Natural killer cell (primary cell): ENCODE measurements around the gene DCXR. TPM values are rescaled to one million over a fixed set of nuclear protein-coding genes. Genes with fewer than 3 reads are reported as not detected.

Experiments used
- ATAC-seq, 3 donors: fragments of 150-1000 bp in 2 of 3; fragments of 200-7000 bp in 1 of 3; cut with Tn5 transposase; 1 replicate in 1 of 3; 2 replicates in 2 of 3; pipeline ENCODE4 v1.10.0; 2021; ENCODE audit warnings: mild to moderate bottlenecking in 2 of 3, moderate library complexity in 2 of 3
- DNase-seq, 2 donors: peaks; one replicate each; pipeline versions ENCODE4 v3.0.0 to v3.0.0-alpha.2; 2013 to 2021; ENCODE audit warnings: mixed read lengths in 1 of 2
- H3K27ac ChIP-seq: one replicate; pipeline ENCODE4 v1.5.1; 2013; ENCODE audit warnings: mild to moderate bottlenecking, low read length
- H3K27me3 ChIP-seq: one replicate; pipeline ENCODE4 v1.6.1; 2013; ENCODE audit warnings: low read length; ENCODE audit not compliant: control insufficient read depth, insufficient read depth
- H3K36me3 ChIP-seq: one replicate; pipeline ENCODE4 v1.6.1; 2013; ENCODE audit warnings: low read length; ENCODE audit not compliant: control insufficient read depth, insufficient read depth
- H3K4me1 ChIP-seq: one replicate; pipeline ENCODE4 v1.6.1; 2013; ENCODE audit warnings: low read length; ENCODE audit not compliant: control insufficient read depth, insufficient read depth
- H3K4me3 ChIP-seq: one replicate; pipeline ENCODE4 v1.5.1; 2013; ENCODE audit warnings: low read length
- H3K9me3 ChIP-seq: one replicate; pipeline ENCODE4 v1.6.1; 2013; ENCODE audit warnings: low read length; ENCODE audit not compliant: control insufficient read depth, insufficient read depth
- H3K27ac Mint-ChIP-seq, 2 donors: one replicate each; pipeline ENCODE4 v1.8.0; 2022; ENCODE audit warnings: mild to moderate bottlenecking in 2 of 2, mixed read lengths in 2 of 2, moderate library complexity in 1 of 2
- H3K27me3 Mint-ChIP-seq, 2 donors: one replicate each; pipeline ENCODE4 v1.8.0; 2022; ENCODE audit warnings: low read depth in 2 of 2, mixed read lengths in 2 of 2
- H3K36me3 Mint-ChIP-seq: one replicate; pipeline ENCODE4 v1.8.0; 2022; ENCODE audit warnings: mixed read lengths
- H3K4me1 Mint-ChIP-seq, 2 donors: one replicate each; pipeline ENCODE4 v1.8.0; 2022; ENCODE audit warnings: mixed read lengths in 2 of 2
- H3K4me3 Mint-ChIP-seq: one replicate; pipeline ENCODE4 v1.8.0; 2022; ENCODE audit warnings: mild to moderate bottlenecking, moderate library complexity, mixed read lengths
- H3K9me3 Mint-ChIP-seq, 2 donors: one replicate each; pipeline ENCODE4 v1.8.0; 2022; ENCODE audit warnings: mixed read lengths in 2 of 2
- WGBS: methylation state at CpG from one replicate; pipeline ENCODE4 v1.1.7; 2013; ENCODE audit warnings: missing lambda C conversion rate; ENCODE audit not compliant: insufficient coverage; 5-methylcytosine and 5-hydroxymethylcytosine counted together
- intact Hi-C: fragments of 100-400 bp; cut with micrococcal nuclease; formaldehyde crosslinking; loops from one replicate; pipeline ENCODE4 v1.14.2; 2022
- total RNA-seq, 4 donors: library from RNA; stranded (reverse); fragments of 120-200 nt in 1 of 4; gene quantifications; one replicate each; pipeline versions ENCODE4 v1.2.3 to v1.2.4, GENCODE V29; 2013 to 2022
- TF ChIP-seq, protein P1 (sequence below): fragments of 200-600 bp; IDR thresholded peaks from one replicate; pipeline ENCODE4 v1.8.0; 2022; ENCODE audit warnings: antibody characterized with exemption

Gene DCXR
- total RNA-seq, 3 donors from 2014 or later (not counting 1 experiment from before 2014, with no cell fraction given) = 93.9 to 171 (median 145) TPM

DNA sequence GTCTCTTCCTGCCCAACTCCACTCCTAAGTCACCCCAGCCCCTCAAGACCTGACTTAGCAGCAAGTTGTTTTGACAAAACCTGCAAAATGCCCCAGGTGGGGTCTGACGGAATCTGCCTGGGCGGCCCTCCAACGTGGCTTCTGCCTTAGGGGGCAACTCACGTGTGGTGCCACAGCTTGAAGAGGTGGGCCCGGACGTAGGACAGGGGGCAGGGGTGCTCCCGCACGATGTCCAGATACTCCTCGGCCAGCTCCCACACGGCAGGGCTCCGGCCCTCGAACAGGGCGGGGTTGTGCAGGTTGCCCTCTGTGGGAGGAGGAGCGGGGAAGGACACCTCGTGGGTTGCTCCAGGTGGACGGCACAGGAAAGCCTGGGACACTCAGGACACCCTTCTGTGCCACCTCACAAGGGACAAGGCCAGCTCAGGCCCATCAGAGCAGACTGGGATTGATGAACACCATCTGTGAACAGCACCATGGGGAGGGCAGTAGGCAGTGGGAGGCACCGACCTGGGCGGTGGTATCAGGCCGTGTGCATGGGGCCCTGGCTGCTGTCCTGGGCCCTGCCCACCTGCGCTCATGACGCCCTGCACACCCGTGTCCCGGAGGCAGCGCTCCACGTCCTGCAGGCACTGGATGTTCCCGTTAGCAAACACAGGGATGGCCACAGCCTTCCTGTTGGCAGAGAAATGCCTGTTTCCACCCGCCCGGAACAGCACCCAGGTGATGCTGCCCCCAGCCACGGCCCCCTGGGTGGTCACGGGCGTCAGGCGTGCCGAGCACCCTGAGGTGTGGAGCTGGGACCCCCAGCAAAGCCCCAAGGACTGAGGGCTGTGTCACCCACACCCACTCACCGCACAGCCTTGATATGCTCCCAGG, 23.8 kb upstream of the DCXR start:
- intact Hi-C loops = no loop called here
- Mint-ChIP-seq H3K4me1 (peaks cover 4 to 16% of the 10 kb centered on the region in 2 donors), H3K27ac (no peak overlapping the region), H3K4me3 (no peak overlapping the region), H3K36me3 (no peaks in the 10 kb centered on the region), H3K9me3 (no peaks in the 10 kb centered on the region), H3K27me3 (no peaks in the 10 kb centered on the region)
- Histone ChIP-seq H3K9me3 (no peaks in the 10 kb centered on the region), H3K4me3 (no peak overlapping the region), H3K4me1 (peaks cover 26% of the 10 kb centered on the region), H3K36me3 (peaks cover 34% of the 10 kb centered on the region), H3K27me3 (no peaks in the 10 kb centered on the region), H3K27ac (no peak overlapping the region)
- DNase-seq = no peak
- no peak for ATAC-seq
- WGBS = 95% methylated on average over 34 of the region's 34 CpGs
- TF ChIP-seq, protein P1, sequence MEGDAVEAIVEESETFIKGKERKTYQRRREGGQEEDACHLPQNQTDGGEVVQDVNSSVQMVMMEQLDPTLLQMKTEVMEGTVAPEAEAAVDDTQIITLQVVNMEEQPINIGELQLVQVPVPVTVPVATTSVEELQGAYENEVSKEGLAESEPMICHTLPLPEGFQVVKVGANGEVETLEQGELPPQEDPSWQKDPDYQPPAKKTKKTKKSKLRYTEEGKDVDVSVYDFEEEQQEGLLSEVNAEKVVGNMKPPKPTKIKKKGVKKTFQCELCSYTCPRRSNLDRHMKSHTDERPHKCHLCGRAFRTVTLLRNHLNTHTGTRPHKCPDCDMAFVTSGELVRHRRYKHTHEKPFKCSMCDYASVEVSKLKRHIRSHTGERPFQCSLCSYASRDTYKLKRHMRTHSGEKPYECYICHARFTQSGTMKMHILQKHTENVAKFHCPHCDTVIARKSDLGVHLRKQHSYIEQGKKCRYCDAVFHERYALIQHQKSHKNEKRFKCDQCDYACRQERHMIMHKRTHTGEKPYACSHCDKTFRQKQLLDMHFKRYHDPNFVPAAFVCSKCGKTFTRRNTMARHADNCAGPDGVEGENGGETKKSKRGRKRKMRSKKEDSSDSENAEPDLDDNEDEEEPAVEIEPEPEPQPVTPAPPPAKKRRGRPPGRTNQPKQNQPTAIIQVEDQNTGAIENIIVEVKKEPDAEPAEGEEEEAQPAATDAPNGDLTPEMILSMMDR = no peak

DNA sequence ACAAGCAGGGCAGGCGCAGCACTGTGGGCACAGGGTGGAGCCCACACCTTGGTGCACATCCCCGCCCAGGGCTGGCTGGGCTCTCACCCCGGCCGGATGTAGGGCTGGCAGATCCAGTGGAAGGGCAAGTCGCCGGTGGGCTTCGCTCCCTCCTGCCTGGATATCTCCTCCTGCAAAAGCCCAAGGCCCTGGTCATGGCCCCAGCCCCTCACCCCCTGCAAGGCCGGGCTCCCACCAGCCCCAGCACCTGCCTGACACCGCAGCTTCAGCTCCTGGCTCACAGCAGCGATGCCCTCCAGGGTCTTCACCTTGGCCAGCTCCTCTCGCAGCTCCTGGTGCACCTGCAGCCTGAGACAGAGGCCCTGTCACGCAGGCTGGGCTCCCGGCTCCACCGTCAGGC, 23.1 kb upstream of the DCXR start:
- ATAC-seq (no peak), DNase-seq (no peak)
- no peaks in the 10 kb centered on the region for H3K27me3 ChIP-seq
- H3K36me3 ChIP-seq = peaks cover 40% of the 10 kb centered on the region
- 94% methylated on average over 14 of the region's 14 CpGs for WGBS
- TF ChIP-seq, protein P1 = no peak
- peaks cover 20% of the 10 kb centered on the region for H3K4me1 ChIP-seq
- intact Hi-C loops = no loop called here
- H3K4me1 Mint-ChIP-seq = peaks cover 0 to 12% of the 10 kb centered on the region in 2 donors
- H3K27ac Mint-ChIP-seq = peak overlapping the region in 1 of 2 donors; percentile 42
- H3K36me3 Mint-ChIP-seq = no peaks in the 10 kb centered on the region
- H3K9me3 Mint-ChIP-seq = no peaks in the 10 kb centered on the region
- no peak overlapping the region for H3K4me3 Mint-ChIP-seq
- H3K4me3 ChIP-seq = no peak overlapping the region
- H3K9me3 ChIP-seq = no peaks in the 10 kb centered on the region
- no peaks in the 10 kb centered on the region for H3K27me3 Mint-ChIP-seq
- H3K27ac ChIP-seq = no peak overlapping the region

DNA sequence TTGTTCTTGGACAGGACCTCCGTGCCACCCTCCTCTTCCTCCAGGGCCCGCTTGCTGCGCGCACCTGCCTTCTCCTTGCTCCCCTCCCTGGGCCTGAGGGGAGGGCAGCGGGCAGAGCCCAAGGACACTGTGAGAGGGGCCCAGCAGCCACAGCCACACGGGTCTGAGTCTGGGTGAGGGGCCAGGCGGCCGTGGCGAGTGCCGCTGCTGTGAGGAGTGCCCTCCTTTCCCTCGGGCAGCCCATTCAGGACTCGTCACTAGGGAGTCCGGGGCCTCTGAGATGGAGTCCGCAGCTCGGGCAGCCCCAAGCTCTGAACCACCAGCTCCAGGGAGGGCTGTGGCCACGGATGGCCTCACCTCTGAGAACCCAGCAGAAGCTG, 22.5 kb upstream of the DCXR start:
- H3K27me3 Mint-ChIP-seq = no peaks in the 10 kb centered on the region
- ATAC-seq (no peak), DNase-seq (no peak)
- peak overlapping the region in 1 of 2 donors; percentile 42 for H3K27ac Mint-ChIP-seq
- H3K4me1 Mint-ChIP-seq = peaks cover 0 to 14% of the 10 kb centered on the region in 2 donors
- Histone ChIP-seq H3K27me3 (no peaks in the 10 kb centered on the region), H3K27ac (no peak overlapping the region), H3K9me3 (no peaks in the 10 kb centered on the region), H3K4me1 (peaks cover 17% of the 10 kb centered on the region), H3K36me3 (peaks cover 45% of the 10 kb centered on the region), H3K4me3 (no peak overlapping the region)
- H3K9me3 Mint-ChIP-seq = no peaks in the 10 kb centered on the region
- H3K4me3 Mint-ChIP-seq = no peak overlapping the region
- no peaks in the 10 kb centered on the region for H3K36me3 Mint-ChIP-seq
- TF ChIP-seq, protein P1 = no peak
- intact Hi-C loops = no loop called here
- WGBS = 93% methylated on average over 16 of the region's 16 CpGs
